A172 (cell line): ENCODE results near the gene MYBPC3. TPM values are rescaled to one million over a fixed set of nuclear protein-coding genes. Genes with fewer than 3 reads are reported as not detected.

ENCODE experiments used
- DNase-seq: peaks from one replicate; pipeline ENCODE4 v3.0.0-alpha.2; 2015; ENCODE audit warnings: low spot score
- total RNA-seq: library from RNA; depleted of rRNA; stranded (reverse); fragments of >200 nt; shearing (Covaris generic); gene quantifications from 2 replicates; pipeline ENCODE4 v1.2.3, GENCODE V29; 2014

The MYBPC3 gene
- total RNA-seq, 1 experiment from 2014 or later: not detected

- DNase-seq: no peak
Measured at GRCh38 chr11:47384498-47384897, 32.0 kb upstream of the MYBPC3 start.

GRCh38 chr11:47383071-47383470 is 30.6 kb upstream of the MYBPC3 start:
- no peak for DNase-seq

- no peak for DNase-seq
Measured at GRCh38 chr11:47380078-47380477, 27.6 kb upstream of the MYBPC3 start.

- DNase-seq: no peak
Measured at GRCh38 chr11:47379317-47379716, 26.8 kb upstream of the MYBPC3 start.

GRCh38 chr11:47378836-47379170 is 26.3 kb upstream of the MYBPC3 start:
- DNase-seq: no peak

GRCh38 chr11:47378010-47378835 is 25.7 kb upstream of the MYBPC3 start, which contains the start of gene SPI1:
SPI1 (minus strand) TSS chr11:47378547; CDS start chr11:47378353, 194 bp downstream.
- DNase-seq: no peak

- DNase-seq: no peak
Measured at GRCh38 chr11:47377571-47378009, 25.1 kb upstream of the MYBPC3 start.

- DNase-seq: no peak
Measured at GRCh38 chr11:47376525-47377371, 24.2 kb upstream of the MYBPC3 start.

- DNase-seq: no peak
Measured at GRCh38 chr11:47376107-47376524, 23.6 kb upstream of the MYBPC3 start.

- no peak for DNase-seq
Measured at GRCh38 chr11:47375546-47376085, 23.1 kb upstream of the MYBPC3 start.

GRCh38 chr11:47375020-47375419 is 22.5 kb upstream of the MYBPC3 start:
- no peak for DNase-seq

GRCh38 chr11:47374720-47375019 is 22.2 kb upstream of the MYBPC3 start:
- no peak for DNase-seq

- DNase-seq: peak; percentile 57
Measured at GRCh38 chr11:47373876-47374719, 21.6 kb upstream of the MYBPC3 start.

GRCh38 chr11:47372422-47372821 is 19.9 kb upstream of the MYBPC3 start:
- no peak for DNase-seq

GRCh38 chr11:47369676-47370075 is 17.2 kb upstream of the MYBPC3 start:
- DNase-seq: no peak

- no peak for DNase-seq
Measured at GRCh38 chr11:47366020-47366490, 13.6 kb upstream of the MYBPC3 start.

- no peak for DNase-seq
Measured at GRCh38 chr11:47361419-47361818, 8.9 kb upstream of the MYBPC3 start.

GRCh38 chr11:47360341-47360740 is 7.8 kb upstream of the MYBPC3 start:
- no peak for DNase-seq

- no peak for DNase-seq
Measured at GRCh38 chr11:47359586-47359985, 7.1 kb upstream of the MYBPC3 start.

GRCh38 chr11:47359162-47359561 is 6.7 kb upstream of the MYBPC3 start:
- no peak for DNase-seq

- DNase-seq: no peak
Measured at GRCh38 chr11:47358731-47359051, 6.2 kb upstream of the MYBPC3 start.
